GM10248 (cell line): Measurements from ENCODE around the gene XRCC4.

Experiments used
- CTCF ChIA-PET: fragments of 300-600 bp; sonication (Branson Sonifier 250); formaldehyde crosslinking; extraction: SDS; loops from one replicate; lab custom pipeline; 2021; ENCODE audit warnings: antibody characterized with exemption; lab: Yijun Ruan, JAX
- POLR2A ChIA-PET: fragments of 350-650 bp; sonication (Branson Sonifier 250); formaldehyde crosslinking; extraction: SDS; loops from one replicate; lab custom pipeline; 2020; ENCODE audit warnings: antibody characterized with exemption; lab: Yijun Ruan, JAX
- DNase-seq: peaks from one replicate; pipeline ENCODE4 v3.0.0; 2012; ENCODE audit errors: extremely low spot score
- TF ChIP-seq, protein P1 (sequence below): IDR thresholded peaks from 2 replicates; pipeline ENCODE4 v1.5.1; 2012; ENCODE audit warnings: mild to moderate bottlenecking, low read depth; ENCODE audit errors: extremely low read depth, missing control alignments, control extremely low read depth

Gene XRCC4

DNA sequence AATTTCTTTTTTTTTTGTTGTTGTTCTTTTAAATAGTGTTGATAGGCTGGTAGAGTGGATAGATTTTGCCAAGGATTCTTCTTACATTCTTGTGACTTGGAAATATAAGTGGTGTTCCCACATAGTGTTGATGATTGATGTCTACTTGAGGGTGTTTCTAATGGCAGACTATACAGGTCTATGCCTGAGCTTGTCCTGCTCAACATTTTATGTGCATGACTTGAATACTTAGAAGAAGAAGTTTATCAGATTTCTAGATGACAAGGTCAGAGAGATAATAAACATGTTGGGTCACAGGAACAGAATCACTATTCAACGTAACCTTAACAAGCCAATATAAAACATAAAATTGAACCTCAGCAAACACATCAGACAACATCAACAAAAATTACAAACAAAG is 24.2 kb downstream of the XRCC4 start:
- DNase-seq: no peak
- ChIA-PET POLR2A (no interaction called here), CTCF (no interaction called here)
- TF ChIP-seq, protein P1, sequence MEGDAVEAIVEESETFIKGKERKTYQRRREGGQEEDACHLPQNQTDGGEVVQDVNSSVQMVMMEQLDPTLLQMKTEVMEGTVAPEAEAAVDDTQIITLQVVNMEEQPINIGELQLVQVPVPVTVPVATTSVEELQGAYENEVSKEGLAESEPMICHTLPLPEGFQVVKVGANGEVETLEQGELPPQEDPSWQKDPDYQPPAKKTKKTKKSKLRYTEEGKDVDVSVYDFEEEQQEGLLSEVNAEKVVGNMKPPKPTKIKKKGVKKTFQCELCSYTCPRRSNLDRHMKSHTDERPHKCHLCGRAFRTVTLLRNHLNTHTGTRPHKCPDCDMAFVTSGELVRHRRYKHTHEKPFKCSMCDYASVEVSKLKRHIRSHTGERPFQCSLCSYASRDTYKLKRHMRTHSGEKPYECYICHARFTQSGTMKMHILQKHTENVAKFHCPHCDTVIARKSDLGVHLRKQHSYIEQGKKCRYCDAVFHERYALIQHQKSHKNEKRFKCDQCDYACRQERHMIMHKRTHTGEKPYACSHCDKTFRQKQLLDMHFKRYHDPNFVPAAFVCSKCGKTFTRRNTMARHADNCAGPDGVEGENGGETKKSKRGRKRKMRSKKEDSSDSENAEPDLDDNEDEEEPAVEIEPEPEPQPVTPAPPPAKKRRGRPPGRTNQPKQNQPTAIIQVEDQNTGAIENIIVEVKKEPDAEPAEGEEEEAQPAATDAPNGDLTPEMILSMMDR: no peak

DNA sequence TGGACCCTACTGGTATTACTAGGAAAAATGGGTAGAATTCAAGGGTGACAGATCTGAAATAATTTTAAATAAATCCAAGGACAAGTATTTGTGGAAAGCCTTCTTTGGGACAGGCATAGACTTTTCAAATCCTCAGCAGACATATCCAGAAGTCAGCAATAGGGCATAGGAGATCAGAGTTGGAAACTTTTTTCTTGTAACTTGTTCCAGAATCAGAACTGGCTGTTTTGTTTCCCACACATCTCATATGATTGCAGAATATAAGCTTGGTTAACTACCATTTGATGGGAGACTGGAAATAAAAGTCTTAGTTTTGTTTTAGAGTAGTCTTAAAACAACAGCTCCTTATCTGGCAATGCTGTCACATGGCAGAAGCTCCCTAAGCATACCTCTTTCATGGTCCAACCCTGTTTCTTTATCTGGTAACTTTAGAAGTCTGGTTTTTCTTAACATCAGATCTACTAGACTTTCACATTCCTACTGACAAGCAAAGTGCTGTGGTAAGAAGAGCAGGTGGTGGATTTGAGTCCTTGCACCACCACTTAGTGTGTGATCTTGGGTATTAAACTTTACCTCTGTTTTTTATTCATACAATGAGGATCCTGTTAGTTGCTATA is 25.1 kb downstream of the XRCC4 start:
- ChIA-PET CTCF (interaction anchor here (0.9 kb wide), 1 partner anchor 9 kb away, joined by 3 read pairs; no protein-coding TSS in a partner anchor), POLR2A (no interaction called here)
- TF ChIP-seq, protein P1: no peak
- DNase-seq: no peak

DNA sequence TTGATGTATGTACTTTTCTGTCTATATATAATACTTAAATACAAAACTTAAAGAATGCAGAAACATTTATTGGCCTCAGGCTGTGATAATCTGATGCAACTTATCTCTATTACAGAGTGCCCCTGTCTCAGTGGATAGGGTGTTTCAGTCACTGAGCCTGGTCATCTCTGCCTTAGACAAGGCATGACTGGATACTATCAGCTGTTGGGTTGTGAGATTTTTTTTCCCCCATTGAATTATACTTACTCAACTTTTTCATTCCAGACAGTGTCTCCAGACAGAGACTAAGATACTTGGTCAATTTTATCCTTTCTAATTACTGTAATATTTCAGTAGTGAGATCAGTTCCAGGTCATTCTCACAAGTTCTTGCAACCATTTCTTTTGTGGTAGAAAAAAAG is 26.7 kb downstream of the XRCC4 start:
- ChIA-PET CTCF (no interaction called here), POLR2A (no interaction called here)
- TF ChIP-seq, protein P1: no peak
- no peak for DNase-seq

DNA sequence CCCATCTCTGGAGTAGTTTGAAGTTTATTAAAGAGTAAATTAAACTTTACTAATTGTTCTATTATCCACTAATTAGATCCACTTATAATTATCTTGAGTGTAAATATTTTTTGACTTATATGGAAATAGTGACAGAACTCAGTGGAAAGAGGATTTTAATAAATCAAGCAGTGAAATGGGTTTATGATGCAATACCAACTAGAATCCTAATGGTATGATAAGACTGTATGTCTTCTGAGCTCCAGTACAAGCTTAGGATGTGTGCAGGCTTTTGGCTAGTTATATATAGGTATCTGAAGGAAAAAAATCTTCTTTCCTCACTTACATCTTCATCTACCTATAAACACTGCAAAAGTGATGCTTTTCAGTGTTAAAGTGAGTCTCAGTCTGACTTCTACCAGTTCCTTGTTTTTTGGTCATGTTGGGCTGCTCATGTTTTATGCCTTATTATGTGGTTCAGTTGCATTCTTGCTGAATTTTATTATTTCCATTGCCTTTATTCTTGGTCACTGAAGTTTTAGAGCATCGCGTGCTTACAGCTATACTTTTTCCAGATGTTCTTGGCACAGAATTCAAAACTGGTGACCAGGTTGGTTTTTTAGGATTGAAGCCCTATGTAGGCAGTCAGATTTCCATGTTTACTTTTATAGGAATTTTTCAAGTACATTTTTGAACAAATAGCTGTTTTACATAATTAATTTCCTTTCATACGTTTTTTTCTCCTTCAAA is 30.5 kb downstream of the XRCC4 start:
- TF ChIP-seq, protein P1: no peak
- DNase-seq: no peak
- CTCF ChIA-PET: interaction anchor here (1.4 kb wide), 1 partner anchor 10 kb away, joined by 3 read pairs; no protein-coding TSS in a partner anchor
- POLR2A ChIA-PET: no interaction called here

DNA sequence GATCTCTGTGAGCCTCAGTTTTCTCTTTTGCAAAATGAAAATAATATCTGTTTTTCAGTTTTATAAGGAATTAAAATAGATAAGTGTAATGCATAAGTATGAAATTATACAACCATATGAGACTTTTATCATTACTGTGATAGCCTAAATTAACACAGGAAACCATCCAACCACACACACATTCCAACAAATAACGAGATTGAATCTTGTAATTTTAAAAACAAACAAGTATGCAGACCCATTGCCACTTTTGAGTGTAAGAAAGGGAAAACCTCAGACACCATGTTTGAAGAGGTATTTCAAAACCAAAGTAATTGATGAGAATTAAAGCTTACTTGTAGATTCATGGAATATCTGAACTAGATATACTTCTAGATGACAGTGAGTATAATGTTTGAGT is 32.0 kb downstream of the XRCC4 start:
- no peak for DNase-seq
- CTCF ChIA-PET: interaction anchor here (1.1 to 1.4 kb wide), 2 partner anchors 14 to 22 kb away, joined by 3 read pairs; no protein-coding TSS in a partner anchor
- TF ChIP-seq, protein P1: no peak
- POLR2A ChIA-PET: no interaction called here

DNA sequence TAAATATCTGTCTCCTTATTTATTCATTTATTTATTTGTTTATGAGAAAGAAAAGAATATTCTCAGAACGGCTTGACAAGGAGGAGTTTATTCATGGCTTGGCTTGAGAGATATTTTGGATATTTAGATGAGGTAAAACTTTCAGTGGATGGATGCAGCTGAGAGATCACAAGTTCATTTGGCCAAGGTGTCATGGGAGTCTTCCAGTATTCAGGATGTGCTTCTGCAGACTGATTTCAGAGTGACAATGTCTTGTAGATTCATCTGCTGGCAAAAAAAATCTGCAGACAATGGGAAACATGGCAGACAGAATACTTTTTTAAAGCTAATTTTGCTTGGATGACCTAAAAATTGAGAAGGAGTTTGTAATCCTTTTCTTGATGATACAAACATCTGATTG is 38.5 kb downstream of the XRCC4 start:
- TF ChIP-seq, protein P1: no peak
- ChIA-PET CTCF (no interaction called here), POLR2A (no interaction called here)
- DNase-seq: no peak
